Stimulated activated naive B cell treated with anti-CD40 and anti-IgM and Interleukin-4, amounts not matched to agents 10 μg/mL and 1 μg/mL and 100 μg/mL, for 72 hours (primary cell): ENCODE measurements around the gene CFAP61.
A peak's percentile ranks its signal among the peaks of the same experiment; 100 is the strongest.

Source experiments
- ATAC-seq, 2 donors: fragments of 150-1000 bp; cut with Tn5 transposase; replicated peaks; 2 replicates each; pipeline ENCODE4 v1.10.0; 2021; ENCODE audit warnings: moderate library complexity in 1 of 2
- DNase-seq: peaks from one replicate; pipeline ENCODE4 v3.0.0; 2021
- H3K27ac Mint-ChIP-seq: one replicate; pipeline ENCODE4 v1.8.0; 2022; ENCODE audit warnings: mild to moderate bottlenecking, mixed read lengths
- H3K27me3 Mint-ChIP-seq, 2 donors: one replicate each; pipeline ENCODE4 v1.8.0; 2022; ENCODE audit warnings: mixed read lengths in 2 of 2
- H3K36me3 Mint-ChIP-seq, 2 donors: one replicate each; pipeline ENCODE4 v1.8.0; 2022; ENCODE audit warnings: mixed read lengths in 2 of 2, mild to moderate bottlenecking in 1 of 2
- H3K4me1 Mint-ChIP-seq, 2 donors: one replicate each; pipeline ENCODE4 v1.8.0; 2022; ENCODE audit warnings: mixed read lengths in 2 of 2, mild to moderate bottlenecking in 1 of 2
- H3K4me3 Mint-ChIP-seq, 2 donors: one replicate each; pipeline ENCODE4 v1.8.0; 2022; ENCODE audit warnings: mild to moderate bottlenecking in 2 of 2, mixed read lengths in 2 of 2, moderate library complexity in 1 of 2
- H3K9me3 Mint-ChIP-seq, 2 donors: one replicate each; pipeline ENCODE4 v1.8.0; 2022; ENCODE audit warnings: mixed read lengths in 2 of 2, mild to moderate bottlenecking in 1 of 2

The CFAP61 gene

GRCh38 chr20:20370094-20370575, 317.8 kb downstream of the CFAP61 start:
- ATAC-seq (no peak), DNase-seq (no peak)
- Mint-ChIP-seq H3K27me3 (peaks cover 68 to 69% of the 10 kb centered on the region in 2 donors), H3K27ac (peak overlapping the region; percentile 85), H3K4me1 (peaks cover 17 to 20% of the 10 kb centered on the region in 2 donors), H3K36me3 (peaks cover 3% of the 10 kb centered on the region in 2 donors), H3K4me3 (peak overlapping the region; percentile 74 to 76), H3K9me3 (no peaks in the 10 kb centered on the region)

GRCh38 chr20:20371083-20371482, 318.8 kb downstream of the CFAP61 start:
- ATAC-seq (no peak), DNase-seq (no peak)
- no peak overlapping the region for H3K27ac Mint-ChIP-seq
- H3K4me1 Mint-ChIP-seq: peaks cover 13 to 20% of the 10 kb centered on the region in 2 donors
- peaks cover 3% of the 10 kb centered on the region in 2 donors for H3K36me3 Mint-ChIP-seq
- H3K4me3 Mint-ChIP-seq: no peak overlapping the region
- H3K27me3 Mint-ChIP-seq: peaks cover 69 to 70% of the 10 kb centered on the region in 2 donors
- no peaks in the 10 kb centered on the region for H3K9me3 Mint-ChIP-seq

GRCh38 chr20:20371681-20372080, 319.3 kb downstream of the CFAP61 start:
- Mint-ChIP-seq H3K27ac (no peak overlapping the region), H3K36me3 (peaks cover 2 to 3% of the 10 kb centered on the region in 2 donors), H3K9me3 (no peaks in the 10 kb centered on the region), H3K4me3 (no peak overlapping the region), H3K4me1 (peaks cover 9 to 15% of the 10 kb centered on the region in 2 donors), H3K27me3 (peaks cover 66 to 67% of the 10 kb centered on the region in 2 donors)
- DNase-seq: no peak
- ATAC-seq: no peak

- H3K4me3 Mint-ChIP-seq: no peak overlapping the region
- peaks cover 61 to 62% of the 10 kb centered on the region in 2 donors for H3K27me3 Mint-ChIP-seq
- peaks cover 6 to 10% of the 10 kb centered on the region in 2 donors for H3K4me1 Mint-ChIP-seq
- DNase-seq: no peak
- ATAC-seq: no peak
- H3K9me3 Mint-ChIP-seq: no peaks in the 10 kb centered on the region
- H3K27ac Mint-ChIP-seq: no peak overlapping the region
- peaks cover 0 to 3% of the 10 kb centered on the region in 2 donors for H3K36me3 Mint-ChIP-seq
Observed at GRCh38 chr20:20373091-20373571, 320.8 kb downstream of the CFAP61 start.

- Mint-ChIP-seq H3K27me3 (peaks cover 60 to 68% of the 10 kb centered on the region in 2 donors), H3K27ac (no peak overlapping the region), H3K9me3 (peaks cover 0 to 4% of the 10 kb centered on the region in 2 donors), H3K4me1 (no peaks in the 10 kb centered on the region), H3K4me3 (no peak overlapping the region), H3K36me3 (peaks cover 0 to 1% of the 10 kb centered on the region in 2 donors)
- no peak for DNase-seq
- no peak for ATAC-seq
Observed at GRCh38 chr20:20375862-20376261, 323.5 kb downstream of the CFAP61 start.

GRCh38 chr20:20386192-20386591, 333.9 kb downstream of the CFAP61 start:
- no peak for ATAC-seq
- no peak overlapping the region for H3K4me3 Mint-ChIP-seq
- no peak for DNase-seq
- no peak overlapping the region for H3K27ac Mint-ChIP-seq
- H3K4me1 Mint-ChIP-seq: no peaks in the 10 kb centered on the region
- no peaks in the 10 kb centered on the region for H3K9me3 Mint-ChIP-seq
- H3K27me3 Mint-ChIP-seq: peaks cover 7 to 13% of the 10 kb centered on the region in 2 donors
- H3K36me3 Mint-ChIP-seq: peaks cover 2 to 3% of the 10 kb centered on the region in 2 donors

GRCh38 chr20:20390393-20390792, 338.1 kb downstream of the CFAP61 start:
- no peak overlapping the region for H3K4me3 Mint-ChIP-seq
- no peak overlapping the region for H3K27ac Mint-ChIP-seq
- peaks cover 5 to 16% of the 10 kb centered on the region in 2 donors for H3K36me3 Mint-ChIP-seq
- H3K9me3 Mint-ChIP-seq: no peaks in the 10 kb centered on the region
- H3K27me3 Mint-ChIP-seq: no peaks in the 10 kb centered on the region
- DNase-seq (no peak), ATAC-seq (no peak)
- peaks cover 0 to 5% of the 10 kb centered on the region in 2 donors for H3K4me1 Mint-ChIP-seq

- no peak for DNase-seq
- Mint-ChIP-seq H3K4me3 (no peak overlapping the region), H3K27ac (peak overlapping the region; percentile 54), H3K36me3 (peaks cover 5 to 20% of the 10 kb centered on the region in 2 donors), H3K9me3 (no peaks in the 10 kb centered on the region), H3K4me1 (peaks cover 0 to 5% of the 10 kb centered on the region in 2 donors), H3K27me3 (no peaks in the 10 kb centered on the region)
- no peak for ATAC-seq
Observed at GRCh38 chr20:20391115-20391514, 338.8 kb downstream of the CFAP61 start.

GRCh38 chr20:20391766-20392165, 339.4 kb downstream of the CFAP61 start:
- H3K4me3 Mint-ChIP-seq: no peak overlapping the region
- no peak overlapping the region for H3K27ac Mint-ChIP-seq
- peaks cover 5 to 23% of the 10 kb centered on the region in 2 donors for H3K36me3 Mint-ChIP-seq
- peaks cover 0 to 5% of the 10 kb centered on the region in 2 donors for H3K4me1 Mint-ChIP-seq
- H3K27me3 Mint-ChIP-seq: no peaks in the 10 kb centered on the region
- H3K9me3 Mint-ChIP-seq: no peaks in the 10 kb centered on the region
- ATAC-seq: no peak
- DNase-seq: no peak

- ATAC-seq: no peak
- Mint-ChIP-seq H3K4me3 (no peak overlapping the region), H3K27ac (peak overlapping the region; percentile 62)
Observed at GRCh38 chr20:20393207-20394120, 341.1 kb downstream of the CFAP61 start.

GRCh38 chr20:20395087-20395486, 342.8 kb downstream of the CFAP61 start:
- ATAC-seq: no peak
- Mint-ChIP-seq H3K9me3 (no peaks in the 10 kb centered on the region), H3K4me1 (peaks cover 0 to 5% of the 10 kb centered on the region in 2 donors), H3K27me3 (no peaks in the 10 kb centered on the region), H3K27ac (no peak overlapping the region), H3K4me3 (no peak overlapping the region), H3K36me3 (peaks cover 3 to 32% of the 10 kb centered on the region in 2 donors)
- DNase-seq: no peak

More at GRCh38 chr20:20393207-20394120, 341.1 kb downstream of the CFAP61 start:
- H3K4me1 Mint-ChIP-seq: peaks cover 0 to 5% of the 10 kb centered on the region in 2 donors
- peaks cover 5 to 26% of the 10 kb centered on the region in 2 donors for H3K36me3 Mint-ChIP-seq
- no peaks in the 10 kb centered on the region for H3K27me3 Mint-ChIP-seq
- no peaks in the 10 kb centered on the region for H3K9me3 Mint-ChIP-seq
- no peak for DNase-seq

GRCh38 chr20:20395903-20396568, 343.7 kb downstream of the CFAP61 start:
- Mint-ChIP-seq H3K27ac (no peak overlapping the region), H3K4me3 (no peak overlapping the region), H3K27me3 (no peaks in the 10 kb centered on the region), H3K9me3 (no peaks in the 10 kb centered on the region), H3K4me1 (peaks cover 0 to 5% of the 10 kb centered on the region in 2 donors), H3K36me3 (peaks cover 3 to 32% of the 10 kb centered on the region in 2 donors)
- ATAC-seq: no peak
- no peak for DNase-seq

GRCh38 chr20:20396794-20397193, 344.5 kb downstream of the CFAP61 start:
- Mint-ChIP-seq H3K4me1 (peaks cover 0 to 5% of the 10 kb centered on the region in 2 donors), H3K9me3 (no peaks in the 10 kb centered on the region), H3K4me3 (no peak overlapping the region), H3K27me3 (no peaks in the 10 kb centered on the region), H3K36me3 (peaks cover 2 to 32% of the 10 kb centered on the region in 2 donors), H3K27ac (no peak overlapping the region)
- ATAC-seq (no peak), DNase-seq (no peak)

GRCh38 chr20:20398123-20398522, 345.8 kb downstream of the CFAP61 start:
- Mint-ChIP-seq H3K27ac (no peak overlapping the region), H3K27me3 (no peaks in the 10 kb centered on the region), H3K4me3 (no peak overlapping the region), H3K9me3 (no peaks in the 10 kb centered on the region), H3K4me1 (peaks cover 0 to 1% of the 10 kb centered on the region in 2 donors), H3K36me3 (peaks cover 4 to 29% of the 10 kb centered on the region in 2 donors)
- ATAC-seq (no peak), DNase-seq (no peak)
